HFF-Myc (cell line): ENCODE data around the gene SLC35D2.

Experiments used
- DNase-seq: peaks from one replicate; pipeline ENCODE4 v3.0.0-alpha.2; 2011; ENCODE audit warnings: low read depth; ENCODE audit errors: extremely low read depth
- H3K4me3 ChIP-seq: replicated peaks from 2 replicates; pipeline ENCODE4 v1.5.1; 2011; ENCODE audit warnings: low read depth, mild to moderate bottlenecking, control low read depth, low read length
- TF ChIP-seq, protein P1 (sequence below): IDR thresholded peaks from 2 replicates; pipeline ENCODE4 v1.5.1; 2012; ENCODE audit warnings: mild to moderate bottlenecking, low read depth, low read length, control low read depth; ENCODE audit errors: missing control alignments

Gene SLC35D2

DNA sequence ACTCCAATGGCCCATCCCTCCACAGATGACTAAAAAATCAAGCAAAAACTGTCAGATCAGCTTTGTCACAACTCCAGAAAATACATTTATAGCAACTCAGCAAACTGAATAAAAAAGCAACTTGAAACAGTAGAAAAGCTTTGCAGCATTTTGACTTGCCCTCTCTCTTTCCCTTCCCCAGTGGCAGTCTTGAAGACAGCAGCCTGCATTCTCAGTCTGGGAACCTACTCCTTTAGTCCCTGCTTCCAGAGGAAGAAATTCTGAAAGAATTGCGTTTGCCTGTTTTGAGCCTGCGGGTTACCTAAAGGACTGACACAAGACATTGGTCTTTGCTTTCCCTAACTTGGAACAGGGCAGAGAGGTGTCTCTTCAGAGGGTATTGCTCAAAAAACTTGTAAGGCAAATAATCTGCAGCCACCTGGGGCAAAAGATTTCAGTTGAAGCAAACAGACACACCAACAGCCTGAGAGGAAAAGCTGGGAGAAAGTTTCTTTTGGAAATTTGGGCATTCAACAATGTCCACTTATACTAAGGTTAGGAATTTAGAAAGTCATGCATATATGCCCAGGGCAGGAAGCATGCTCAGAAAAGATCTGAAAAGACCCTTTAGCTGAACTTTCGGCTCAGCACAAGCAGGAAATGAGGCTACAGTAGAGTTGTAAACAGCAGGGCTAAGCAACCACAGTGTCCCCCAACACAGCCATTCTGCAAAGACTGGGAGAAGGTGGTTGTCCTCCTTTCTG is 15.2 kb upstream of the SLC35D2 start:
- TF ChIP-seq, protein P1, sequence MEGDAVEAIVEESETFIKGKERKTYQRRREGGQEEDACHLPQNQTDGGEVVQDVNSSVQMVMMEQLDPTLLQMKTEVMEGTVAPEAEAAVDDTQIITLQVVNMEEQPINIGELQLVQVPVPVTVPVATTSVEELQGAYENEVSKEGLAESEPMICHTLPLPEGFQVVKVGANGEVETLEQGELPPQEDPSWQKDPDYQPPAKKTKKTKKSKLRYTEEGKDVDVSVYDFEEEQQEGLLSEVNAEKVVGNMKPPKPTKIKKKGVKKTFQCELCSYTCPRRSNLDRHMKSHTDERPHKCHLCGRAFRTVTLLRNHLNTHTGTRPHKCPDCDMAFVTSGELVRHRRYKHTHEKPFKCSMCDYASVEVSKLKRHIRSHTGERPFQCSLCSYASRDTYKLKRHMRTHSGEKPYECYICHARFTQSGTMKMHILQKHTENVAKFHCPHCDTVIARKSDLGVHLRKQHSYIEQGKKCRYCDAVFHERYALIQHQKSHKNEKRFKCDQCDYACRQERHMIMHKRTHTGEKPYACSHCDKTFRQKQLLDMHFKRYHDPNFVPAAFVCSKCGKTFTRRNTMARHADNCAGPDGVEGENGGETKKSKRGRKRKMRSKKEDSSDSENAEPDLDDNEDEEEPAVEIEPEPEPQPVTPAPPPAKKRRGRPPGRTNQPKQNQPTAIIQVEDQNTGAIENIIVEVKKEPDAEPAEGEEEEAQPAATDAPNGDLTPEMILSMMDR: no peak
- DNase-seq: no peak
- H3K4me3 ChIP-seq: no peak overlapping the region

DNA sequence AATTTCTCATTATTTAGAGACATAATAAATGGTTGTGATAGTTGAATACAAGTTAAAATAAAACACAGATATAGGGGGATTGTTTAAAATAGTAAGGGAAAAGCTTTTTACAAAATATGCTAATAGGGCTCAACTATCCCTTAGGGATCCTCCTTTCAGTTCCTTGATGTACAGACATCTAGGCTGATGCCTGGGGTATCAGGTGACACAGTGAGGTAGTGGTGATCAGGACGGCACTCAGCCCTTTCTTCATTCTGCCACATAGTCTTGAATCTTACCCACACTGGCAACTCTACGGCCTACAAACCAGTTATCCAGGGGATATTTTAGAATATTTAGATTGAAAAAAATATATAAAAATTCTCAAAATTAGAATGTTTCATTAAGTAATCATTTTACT is 12.5 kb upstream of the SLC35D2 start:
- no peak overlapping the region for H3K4me3 ChIP-seq
- no peak for DNase-seq
- TF ChIP-seq, protein P1: no peak

DNA sequence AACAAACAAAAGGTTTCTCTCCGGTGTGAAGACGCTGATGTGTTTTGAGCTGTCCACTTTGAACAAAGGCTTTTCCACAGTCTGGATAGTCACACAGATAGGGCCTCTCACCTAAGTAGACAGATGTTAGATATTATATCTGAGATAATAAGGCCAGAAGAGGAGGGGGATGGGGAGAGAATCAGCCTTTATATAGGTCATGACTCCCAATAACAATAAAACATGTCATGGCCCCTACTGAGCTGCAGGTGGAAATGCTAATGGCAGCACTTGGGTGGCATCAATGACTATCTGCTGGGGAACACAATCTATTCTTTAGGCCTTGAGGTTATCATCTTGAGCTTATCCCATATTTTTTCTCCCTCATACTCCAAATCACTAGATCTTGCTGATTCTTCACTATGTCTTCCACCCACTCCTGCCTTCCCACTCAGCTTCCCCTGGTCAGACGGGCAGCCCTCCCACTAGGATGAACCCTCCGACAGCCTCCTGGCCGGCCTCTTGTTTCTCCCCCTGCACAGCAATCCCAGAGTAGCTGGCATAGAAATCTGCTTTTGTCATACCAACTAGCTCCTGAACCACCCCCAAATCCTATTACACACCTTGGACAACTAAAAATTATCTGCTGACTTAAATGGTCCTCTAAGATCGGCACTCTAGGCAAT is 11.5 kb upstream of the SLC35D2 start:
- H3K4me3 ChIP-seq: no peak overlapping the region
- TF ChIP-seq, protein P1: no peak

DNA sequence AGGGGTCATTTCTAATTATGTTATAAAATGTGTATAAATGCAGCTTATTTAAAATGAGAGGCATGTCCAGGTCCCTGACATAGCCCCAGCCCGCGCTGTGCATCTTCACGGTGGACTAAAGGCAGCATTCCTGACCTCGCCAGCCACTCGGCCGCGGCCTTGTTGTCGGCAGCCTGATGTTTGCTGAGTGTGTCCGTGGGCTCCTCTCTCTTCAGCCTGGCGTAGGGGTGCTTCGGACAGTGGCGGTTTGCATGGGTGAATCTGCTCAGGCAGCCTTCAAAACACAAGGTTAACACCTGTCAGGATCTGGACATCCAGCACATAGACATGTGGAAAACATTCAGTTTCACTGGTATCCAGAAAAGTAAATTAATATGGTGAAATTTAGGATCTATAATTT is 8.8 kb upstream of the SLC35D2 start:
- TF ChIP-seq, protein P1: no peak
- no peak for DNase-seq
- H3K4me3 ChIP-seq: no peak overlapping the region

More for the DNA sequence above, 11.5 kb upstream of the SLC35D2 start:
- no peak for DNase-seq

DNA sequence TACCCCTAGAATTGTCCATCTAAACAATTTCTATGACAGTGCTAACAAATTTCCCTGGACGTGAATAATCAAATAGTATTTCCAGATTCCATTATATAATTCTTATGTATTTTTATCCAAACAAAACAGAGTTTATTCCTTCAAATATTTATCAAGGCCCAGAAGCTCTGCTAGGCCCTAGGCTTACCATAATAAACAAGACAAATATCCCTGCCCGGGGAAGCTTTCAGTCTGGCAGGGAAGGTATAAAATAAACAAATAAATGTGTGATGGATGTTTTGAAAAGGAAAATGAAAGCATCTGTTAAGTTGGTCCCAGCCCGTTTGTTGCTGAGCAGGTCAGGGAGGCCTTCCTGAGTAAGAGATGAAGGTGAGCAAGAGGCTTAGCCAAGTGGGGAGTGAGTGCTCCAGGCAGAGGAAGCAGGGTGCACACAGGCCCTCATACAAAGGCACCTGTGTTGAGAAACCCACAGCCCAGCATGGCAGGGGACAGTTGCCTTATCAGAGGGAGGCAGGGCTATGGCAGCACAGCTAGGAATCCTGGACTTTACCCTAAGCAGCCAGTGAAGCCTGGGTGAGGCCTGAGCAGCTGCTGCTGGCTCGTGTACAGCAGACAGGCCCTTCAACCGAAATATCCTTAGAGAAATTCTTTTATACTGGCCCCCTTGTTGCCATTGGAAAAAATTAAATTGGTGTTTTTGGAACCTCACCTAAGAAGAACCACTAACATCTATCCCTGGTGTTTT is 7.7 kb upstream of the SLC35D2 start:
- no peak for DNase-seq
- no peak overlapping the region for H3K4me3 ChIP-seq
- TF ChIP-seq, protein P1: no peak

DNA sequence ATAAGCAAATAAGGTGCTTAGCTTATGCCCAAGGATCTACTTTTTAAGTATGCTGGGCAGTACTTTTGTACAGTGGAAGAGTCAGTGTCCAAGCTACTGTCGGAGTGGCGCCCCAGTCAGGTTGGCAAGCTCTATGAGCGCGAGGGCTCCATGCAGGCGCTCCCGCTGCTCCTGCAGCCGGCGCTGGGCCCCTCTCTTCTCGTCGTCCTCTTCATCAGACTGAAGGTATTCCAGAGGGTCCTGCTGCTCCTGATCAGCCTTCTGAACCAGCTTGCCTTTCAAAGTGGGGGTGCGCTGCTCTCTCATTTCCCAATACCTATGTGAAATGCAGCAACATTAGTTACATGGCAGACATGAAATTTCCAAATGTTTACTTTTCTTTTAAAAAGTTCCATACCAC is 4.6 kb upstream of the SLC35D2 start:
- TF ChIP-seq, protein P1: no peak

More for the DNA sequence above, 4.6 kb upstream of the SLC35D2 start:
- DNase-seq: no peak
- H3K4me3 ChIP-seq: no peak overlapping the region
